ENCODE data around the gene LILRA1. TPM values are rescaled to one million over a fixed set of nuclear protein-coding genes. Genes with fewer than 3 reads are reported as not detected.

Gene LILRA1
- total RNA-seq, 1 donor from 2014 or later: not detected

GRCh38 chr19:54608792-54609191 lies 15.4 kb downstream of the LILRA1 start:
- DNase-seq (ENCODE audit: low read depth) (no peak), FAIRE-seq (peak; percentile 18)
- no peaks in the 10 kb centered on the region for H3K27me3 ChIP-seq (ENCODE audit: control insufficient read depth, insufficient read depth, low read length)
- H3K36me3 ChIP-seq (ENCODE audit: control insufficient read depth, insufficient read depth, low read length): no peaks in the 10 kb centered on the region
- no peak overlapping the region for H3K4me3 ChIP-seq (ENCODE audit: low read depth, low read length)
- TF ChIP-seq CTCF (IDR thresholded peaks at IDR 0.05; ENCODE audit: insufficient read depth, low read length, severe bottlenecking): no peak

DNA sequence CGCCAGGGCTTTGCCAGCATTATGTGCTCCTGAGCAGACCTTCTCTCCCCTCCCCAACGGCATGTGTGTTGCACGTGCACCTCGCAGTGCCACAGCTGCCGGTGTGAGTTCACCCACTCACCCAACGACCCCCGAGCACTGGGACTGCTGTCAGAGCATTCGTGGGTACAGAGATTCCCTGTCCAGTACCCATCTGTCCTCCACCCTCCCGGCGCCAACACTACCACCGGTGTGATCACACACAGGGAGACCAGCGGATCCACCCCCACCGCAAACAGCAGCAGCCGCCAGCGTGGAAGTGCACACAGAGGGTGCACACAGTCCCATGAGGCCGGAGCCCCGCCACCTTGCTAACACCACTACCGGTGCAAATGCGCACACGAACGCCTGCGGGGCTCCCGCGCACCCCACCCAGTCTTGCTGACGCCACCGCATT lies 15.9 kb downstream of the LILRA1 start:
- DNase-seq (ENCODE audit: low read depth) (no peak), FAIRE-seq (no peak)
- no peak for TF ChIP-seq CTCF (IDR thresholded peaks at IDR 0.05; ENCODE audit: insufficient read depth, low read length, severe bottlenecking)
- H3K4me3 ChIP-seq (ENCODE audit: low read depth, low read length): no peak overlapping the region
- H3K27me3 ChIP-seq (ENCODE audit: control insufficient read depth, insufficient read depth, low read length): no peaks in the 10 kb centered on the region
- no peaks in the 10 kb centered on the region for H3K36me3 ChIP-seq (ENCODE audit: control insufficient read depth, insufficient read depth, low read length)

GRCh38 chr19:54612428-54612827 lies 19.0 kb downstream of the LILRA1 start:
- no peak for TF ChIP-seq CTCF (IDR thresholded peaks at IDR 0.05; ENCODE audit: insufficient read depth, low read length, severe bottlenecking)
- DNase-seq (ENCODE audit: low read depth) (no peak), FAIRE-seq (no peak)
- Histone ChIP-seq H3K36me3 (ENCODE audit: control insufficient read depth, insufficient read depth, low read length) (no peaks in the 10 kb centered on the region), H3K4me3 (ENCODE audit: low read depth, low read length) (no peak overlapping the region), H3K27me3 (ENCODE audit: control insufficient read depth, insufficient read depth, low read length) (no peaks in the 10 kb centered on the region)

DNA sequence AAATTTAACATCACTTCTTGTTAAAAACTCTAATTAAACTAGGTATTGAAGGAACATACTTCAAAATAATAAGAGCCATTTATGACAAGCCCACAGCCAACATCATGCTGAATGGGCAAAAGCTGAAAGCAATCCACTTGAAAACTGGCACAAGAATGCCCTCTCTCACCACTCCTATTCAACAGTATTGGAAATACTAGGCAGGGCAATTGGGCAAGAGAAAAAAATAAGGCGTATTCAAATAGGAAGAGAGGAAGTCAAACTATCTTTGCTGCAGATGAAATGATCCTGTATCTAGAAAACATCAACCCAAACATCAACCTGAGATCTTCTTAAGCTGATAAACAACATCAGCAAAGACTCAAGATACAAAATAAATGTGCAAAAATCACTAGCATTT lies 21.3 kb downstream of the LILRA1 start:
- Histone ChIP-seq H3K4me3 (ENCODE audit: low read depth, low read length) (no peak overlapping the region), H3K36me3 (ENCODE audit: control insufficient read depth, insufficient read depth, low read length) (no peaks in the 10 kb centered on the region), H3K27me3 (ENCODE audit: control insufficient read depth, insufficient read depth, low read length) (no peaks in the 10 kb centered on the region)
- TF ChIP-seq CTCF (IDR thresholded peaks at IDR 0.05; ENCODE audit: insufficient read depth, low read length, severe bottlenecking): no peak
- FAIRE-seq (no peak), DNase-seq (ENCODE audit: low read depth) (no peak)

- DNase-seq (ENCODE audit: low read depth): no peak
- TF ChIP-seq CTCF (IDR thresholded peaks at IDR 0.05; ENCODE audit: insufficient read depth, low read length, severe bottlenecking): no peak
- Histone ChIP-seq H3K4me3 (ENCODE audit: low read depth, low read length) (no peak overlapping the region), H3K27me3 (ENCODE audit: control insufficient read depth, insufficient read depth, low read length) (no peaks in the 10 kb centered on the region), H3K36me3 (ENCODE audit: control insufficient read depth, insufficient read depth, low read length) (no peaks in the 10 kb centered on the region)
- FAIRE-seq: no peak
Observed at GRCh38 chr19:54616057-54616456, 22.6 kb downstream of the LILRA1 start.

GRCh38 chr19:54616821-54617560 lies 23.6 kb downstream of the LILRA1 start:
- no peak for TF ChIP-seq CTCF (IDR thresholded peaks at IDR 0.05; ENCODE audit: insufficient read depth, low read length, severe bottlenecking)
- Histone ChIP-seq H3K27me3 (ENCODE audit: control insufficient read depth, insufficient read depth, low read length) (no peaks in the 10 kb centered on the region), H3K36me3 (ENCODE audit: control insufficient read depth, insufficient read depth, low read length) (no peaks in the 10 kb centered on the region), H3K4me3 (ENCODE audit: low read depth, low read length) (no peak overlapping the region)
- DNase-seq (ENCODE audit: low read depth): no peak
- FAIRE-seq: no peak

Data from bronchial epithelial cell (primary cell).